ENCODE data around the gene MPI. TPM values are rescaled to one million over a fixed set of nuclear protein-coding genes. Genes with fewer than 3 reads are reported as not detected.

Gene MPI
- total and polyA plus RNA-seq, 2 of the 8 experiments (the other 6 are each of a cell fraction or from before 2014, with no cell fraction given), result 31.0 to 74.8 TPM

DNA sequence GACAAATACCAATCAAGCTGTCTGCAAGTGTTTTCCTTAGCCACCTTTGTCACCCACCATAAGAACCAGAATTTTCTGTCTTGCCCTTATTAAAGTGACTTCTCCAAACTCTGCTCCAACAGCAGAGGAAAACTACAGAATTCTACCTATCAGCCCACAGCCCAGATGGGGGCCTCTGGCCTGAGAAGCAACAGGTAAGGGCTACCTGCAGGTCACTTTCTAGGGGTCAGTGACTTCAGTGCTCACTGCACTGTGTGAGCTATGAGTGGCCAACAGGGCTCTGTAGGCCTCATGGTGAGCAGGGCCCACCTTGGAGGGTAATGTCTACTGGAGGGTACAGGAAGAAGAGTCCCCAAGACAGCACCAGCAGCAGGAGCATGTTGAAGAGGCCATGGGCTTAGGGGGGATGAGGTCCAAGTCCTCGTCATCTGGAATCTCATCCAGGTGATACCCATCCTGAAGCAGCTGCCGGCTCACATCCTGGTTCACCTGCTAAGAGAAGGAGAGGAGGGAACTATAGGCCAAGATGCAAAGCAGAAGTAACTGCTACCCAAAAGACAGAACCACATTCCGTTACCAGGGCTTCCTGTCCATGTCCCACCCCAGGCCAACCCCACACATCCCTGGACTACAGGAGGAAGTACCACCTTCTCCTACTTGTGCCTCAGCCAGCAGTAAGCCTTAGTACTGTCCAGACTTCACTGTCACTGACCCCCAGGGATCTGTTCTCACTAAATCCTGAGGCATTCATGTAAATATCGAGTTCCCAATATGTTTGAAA lies 12.6 kb downstream of the MPI start:
- Histone ChIP-seq H4K5ac (ENCODE audit: insufficient read length, low read depth, low read length) (no peak overlapping the region), H2BK20ac (ENCODE audit: low read length) (no peak overlapping the region), H2AFZ (ENCODE audit: low read length) (no peak overlapping the region), H3K79me2 (ENCODE audit: control insufficient read depth in 1 of 2, insufficient read depth in 2 of 2, low read length in 2 of 2) (peaks cover 0 to 15% of the 10 kb centered on the region in 2 experiments; a peak in 2 of 4 replicates), H4K20me1 (replicated peaks in 1 of 2; ENCODE audit: control insufficient read depth in 1 of 2, insufficient read depth in 2 of 2, low read length in 2 of 2) (peaks cover 3 to 11% of the 10 kb centered on the region in 2 experiments), H3K23ac (ENCODE audit: insufficient read length) (no peak overlapping the region), H3K4me1 (replicated peaks in 1 of 4; ENCODE audit: control insufficient read depth in 3 of 4, insufficient read depth in 4 of 4, low read length in 3 of 4) (peaks cover 2 to 4% (median 3%) of the 10 kb centered on the region in 4 experiments), H2BK5ac (ENCODE audit: low read depth, low read length) (no peak overlapping the region), H2AK5ac (ENCODE audit: low read depth, low read length) (no peak overlapping the region), H2BK15ac (ENCODE audit: low read length) (no peak overlapping the region), H3K23me2 (ENCODE audit: low read depth, low read length) (peaks cover 6% of the 10 kb centered on the region; the same call in 1 of the 2 replicates), H3K18ac (ENCODE audit: extremely low read depth, low read length) (no peak overlapping the region), H2BK12ac (ENCODE audit: low read depth, low read length) (no peak overlapping the region), H3K27ac (ENCODE audit: low read depth, low read length) (no peak overlapping the region), H4K91ac (replicated peaks; ENCODE audit: insufficient read length, low read length) (no peak overlapping the region), H3K36me3 (ENCODE audit: control insufficient read depth in 2 of 4, insufficient read depth in 4 of 4, low read length in 3 of 4) (peaks cover 25 to 65% (median 44%) of the 10 kb centered on the region in 4 experiments), H3K4me3 (ENCODE audit: extremely low read depth in 1 of 4, insufficient read depth in 2 of 4, low read depth in 3 of 4, low read length in 4 of 4) (no peak overlapping the region), H2BK120ac (replicated peaks; ENCODE audit: low read depth, low read length) (no peak overlapping the region), H3K56ac (replicated peaks; ENCODE audit: insufficient read length, low read depth, low read length) (no peak overlapping the region), H3K79me1 (ENCODE audit: low read depth, low read length) (no peaks in the 10 kb centered on the region), H3K4ac (replicated peaks; ENCODE audit: insufficient read length, low read depth, low read length) (no peak overlapping the region), H3K27me3 (replicated peaks in 1 of 4; ENCODE audit: control insufficient read depth in 3 of 4, extremely low read depth in 1 of 4, insufficient read depth in 3 of 4, low read length in 3 of 4) (no peaks in the 10 kb centered on the region), H3K9me3 (ENCODE audit: insufficient read depth in 2 of 2, low read depth in 1 of 2, low read length in 1 of 2) (no peaks in the 10 kb centered on the region), H3K14ac (ENCODE audit: insufficient read length) (no peak overlapping the region), H3K9ac (replicated peaks in 1 of 4; ENCODE audit: extremely low read depth in 1 of 4, low read depth in 3 of 4, low read length in 3 of 4) (no peak overlapping the region), H4K8ac (ENCODE audit: extremely low read depth, insufficient read depth, low read length) (no peak overlapping the region; the same call in 1 of the 2 replicates), H3K4me2 (ENCODE audit: insufficient read depth in 1 of 2, low read depth in 2 of 2, low read length in 2 of 2) (no peak overlapping the region)
- DNase-seq (ENCODE audit: low read depth in 1 of 2, low spot score in 2 of 2), result no peak
- CTCF ChIA-PET (ENCODE audit: partially characterized antibody), result interaction anchor here (0.6 to 7.8 kb wide), 52 partner anchors 8 to 343 kb away, joined by 3 to 54 read pairs (median 7); partner anchors contain the start of genes CPLX3, MPI, RPP25 and ULK3
- POLR2A ChIA-PET (ENCODE audit: partially characterized antibody), result interaction anchor here (0.7 to 11.9 kb wide), 11 partner anchors 10 to 142 kb away, joined by 3 to 116 read pairs (median 4); partner anchors contain the start of genes COX5A, MPI and RPP25
- WGBS, 2 experiments (ENCODE audit: extremely low coverage in 1 of 2, insufficient coverage in 1 of 2, insufficient read length in 1 of 2, insufficient replicate concordance in 2 of 2, low coverage in 1 of 2, low lambda C conversion rate in 2 of 2, missing lambda C conversion rate in 1 of 2), result 86% methylated on average over 4 of the region's 4 CpGs; no CpG with 5 or more reads in 1 of the 2 experiments
- no peak for FAIRE-seq
- TF ChIP-seq SIRT6 (IDR thresholded peaks at IDR 0.05; ENCODE audit: low read length) (no peak), TEAD4 (IDR thresholded peaks at IDR 0.05; ENCODE audit: low read depth, low read length) (no peak), ZNF274 (IDR thresholded peaks at IDR 0.05; ENCODE audit: borderline replicate concordance, extremely low read depth, low read length) (no peak), HDAC2 (IDR thresholded peaks at IDR 0.05; ENCODE audit: borderline replicate concordance in 1 of 2, low read depth in 2 of 2, low read length in 2 of 2) (no peak), GTF2F1 (IDR thresholded peaks at IDR 0.05; ENCODE audit: borderline replicate concordance, low read depth, low read length) (no peak), NANOG (IDR thresholded peaks at IDR 0.05; ENCODE audit: insufficient read depth, low read depth, low read length, poor library complexity, severe bottlenecking) (no peak), ASH2L (IDR thresholded peaks at IDR 0.05; ENCODE audit: low read length) (no peak), KDM1A (IDR thresholded peaks at IDR 0.05; ENCODE audit: borderline replicate concordance, low read length) (no peak), BRCA1 (IDR thresholded peaks at IDR 0.05; ENCODE audit: low read depth, low read length) (no peak), SP1 (IDR thresholded peaks at IDR 0.05; ENCODE audit: low read depth, low read length) (no peak), JUN (IDR thresholded peaks at IDR 0.05; ENCODE audit: low read depth, low read length) (no peak), POLR2AphosphoS5 (IDR thresholded peaks at IDR 0.05; ENCODE audit: low read depth, low read length) (no peak), SP4 (IDR thresholded peaks at IDR 0.05; ENCODE audit: low read length) (no peak)
